Ishikawa (cell line): ENCODE measurements around the gene GNAL.

Source experiments
- EP300 ChIP-seq: IDR thresholded peaks from 2 replicates; pipeline ENCODE4 v1.6.1; 2012; ENCODE audit warnings: borderline replicate concordance
- RAD21 ChIP-seq: IDR thresholded peaks from 2 replicates; pipeline ENCODE4 v1.6.1; 2012; ENCODE audit warnings: low read depth
- TAF1 ChIP-seq: IDR thresholded peaks from 2 replicates; pipeline ENCODE4 v1.6.1; 2012; ENCODE audit warnings: low read depth, mild to moderate bottlenecking
- TCF12 ChIP-seq: IDR thresholded peaks from 2 replicates; pipeline ENCODE4 v1.6.1; 2012; ENCODE audit warnings: low read depth
- TEAD4 ChIP-seq: IDR thresholded peaks from 2 replicates; pipeline ENCODE4 v1.6.1; 2012
- YY1 ChIP-seq: IDR thresholded peaks from 2 replicates; pipeline ENCODE4 v1.6.1; 2012; ENCODE audit warnings: low read depth
- ZBTB7A ChIP-seq: IDR thresholded peaks from 2 replicates; pipeline ENCODE4 v1.6.1; 2012; ENCODE audit warnings: low read depth

DNA sequence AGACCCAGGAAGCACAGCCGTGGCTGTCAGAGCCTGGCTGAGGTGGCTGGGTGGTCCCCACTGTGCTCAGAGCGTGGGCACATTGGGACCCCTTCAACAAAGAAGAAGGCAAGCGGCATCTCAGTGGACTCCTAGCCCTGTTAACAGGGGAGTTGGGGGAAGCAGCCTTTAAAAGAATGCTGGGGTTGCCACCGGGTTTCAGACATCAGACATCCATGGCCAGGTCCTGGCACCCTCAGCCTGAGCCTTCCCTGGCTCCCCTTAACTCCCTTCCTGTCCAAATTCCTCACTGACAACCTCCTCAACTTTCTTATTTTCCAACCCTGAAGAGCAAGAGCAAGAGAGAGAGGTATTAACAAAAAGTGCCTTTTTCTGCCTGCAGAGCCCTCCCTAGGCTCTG is 24.8 kb upstream of the GNAL start:
- TF ChIP-seq TCF12: no peak
- TF ChIP-seq YY1: no peak
- no peak for TF ChIP-seq ZBTB7A
- TF ChIP-seq TEAD4: no peak
- TF ChIP-seq RAD21: no peak
- TF ChIP-seq TAF1: no peak
- TF ChIP-seq EP300: no peak
